ENCODE measurements around the gene RRAS.
"Not testable (repeated sequence)": the region's sequence is repeated elsewhere in the genome, so short reads cannot be mapped to it uniquely, and the experiment has no call there.

Gene RRAS

DNA sequence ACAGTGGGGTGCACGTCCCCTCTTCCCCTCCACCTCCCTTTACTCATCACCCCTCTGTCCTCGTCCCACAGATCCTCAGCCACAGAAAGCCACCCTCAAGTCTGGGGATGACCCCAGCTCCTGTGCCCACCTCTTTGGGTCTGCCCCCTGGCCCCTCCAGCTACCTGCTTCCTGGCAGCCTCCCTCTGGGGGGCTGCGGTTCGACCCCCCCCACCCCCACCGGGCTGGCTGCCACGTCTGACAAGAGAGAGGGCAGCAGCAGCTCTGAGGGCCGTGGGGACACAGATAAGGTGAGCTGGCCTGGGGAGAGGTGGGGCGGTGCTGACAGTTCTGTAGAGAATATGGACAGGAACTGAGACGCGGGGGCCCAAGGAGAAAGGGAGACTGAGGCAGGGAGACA, 14.6 kb upstream of the RRAS start:
- no peak for DNase-seq (ENCODE audit: low read depth in 2 of 2)

DNA sequence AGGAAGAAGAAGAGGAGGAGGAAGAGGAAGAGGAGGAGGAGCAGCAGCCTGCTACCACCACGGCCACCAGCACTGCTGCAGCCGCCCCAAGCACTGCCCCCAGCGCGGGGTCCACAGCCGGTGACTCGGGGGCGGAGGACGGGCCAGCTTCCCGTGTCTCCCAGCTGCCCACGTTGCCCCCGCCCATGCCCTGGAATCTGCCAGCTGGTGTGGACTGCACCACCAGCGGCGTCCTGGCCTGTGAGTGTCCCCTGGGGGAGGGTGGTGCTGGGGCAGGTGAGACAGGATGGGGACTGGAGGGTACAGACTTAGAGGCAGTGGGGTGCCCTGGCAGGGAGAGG, 13.5 kb upstream of the RRAS start:
- no peak for DNase-seq (ENCODE audit: low read depth in 2 of 2)

DNA sequence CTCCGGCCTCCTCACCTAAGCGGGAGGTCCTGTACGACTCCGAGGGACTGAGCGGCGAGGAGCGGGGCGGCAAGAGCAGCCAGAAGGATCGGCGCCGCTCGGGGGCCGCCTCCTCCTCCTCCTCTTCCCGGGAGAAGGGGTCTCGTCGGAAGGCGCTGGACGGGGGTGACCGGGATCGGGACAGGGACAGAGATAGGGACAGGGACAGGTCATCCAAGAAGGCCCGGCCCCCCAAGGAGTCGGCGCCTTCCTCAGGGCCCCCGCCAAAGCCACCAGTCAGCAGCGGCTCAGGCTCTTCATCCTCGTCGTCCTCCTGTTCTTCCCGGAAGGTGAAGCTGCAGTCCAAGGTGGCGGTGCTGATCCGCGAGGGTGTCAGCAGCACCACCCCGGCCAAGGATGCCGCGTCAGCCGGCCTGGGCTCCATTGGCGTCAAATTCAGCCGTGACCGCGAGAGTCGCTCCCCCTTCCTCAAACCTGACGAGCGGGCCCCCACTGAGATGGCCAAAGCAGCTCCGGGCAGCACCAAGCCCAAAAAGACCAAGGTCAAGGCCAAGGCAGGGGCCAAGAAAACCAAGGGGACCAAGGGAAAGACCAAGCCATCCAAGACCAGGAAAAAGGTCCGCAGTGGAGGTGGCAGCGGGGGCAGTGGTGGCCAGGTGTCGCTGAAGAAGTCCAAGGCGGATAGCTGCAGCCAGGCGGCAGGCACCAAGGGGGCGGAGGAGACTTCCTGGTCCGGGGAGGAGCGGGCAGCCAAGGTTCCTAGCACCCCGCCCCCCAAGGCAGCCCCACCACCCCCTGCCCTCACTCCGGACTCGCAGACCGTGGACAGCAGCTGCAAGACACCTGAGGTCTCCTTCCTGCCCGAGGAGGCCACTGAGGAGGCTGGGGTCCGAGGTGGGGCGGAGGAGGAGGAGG, 12.9 kb upstream of the RRAS start:
- no peak for DNase-seq (ENCODE audit: low read depth in 2 of 2)

DNA sequence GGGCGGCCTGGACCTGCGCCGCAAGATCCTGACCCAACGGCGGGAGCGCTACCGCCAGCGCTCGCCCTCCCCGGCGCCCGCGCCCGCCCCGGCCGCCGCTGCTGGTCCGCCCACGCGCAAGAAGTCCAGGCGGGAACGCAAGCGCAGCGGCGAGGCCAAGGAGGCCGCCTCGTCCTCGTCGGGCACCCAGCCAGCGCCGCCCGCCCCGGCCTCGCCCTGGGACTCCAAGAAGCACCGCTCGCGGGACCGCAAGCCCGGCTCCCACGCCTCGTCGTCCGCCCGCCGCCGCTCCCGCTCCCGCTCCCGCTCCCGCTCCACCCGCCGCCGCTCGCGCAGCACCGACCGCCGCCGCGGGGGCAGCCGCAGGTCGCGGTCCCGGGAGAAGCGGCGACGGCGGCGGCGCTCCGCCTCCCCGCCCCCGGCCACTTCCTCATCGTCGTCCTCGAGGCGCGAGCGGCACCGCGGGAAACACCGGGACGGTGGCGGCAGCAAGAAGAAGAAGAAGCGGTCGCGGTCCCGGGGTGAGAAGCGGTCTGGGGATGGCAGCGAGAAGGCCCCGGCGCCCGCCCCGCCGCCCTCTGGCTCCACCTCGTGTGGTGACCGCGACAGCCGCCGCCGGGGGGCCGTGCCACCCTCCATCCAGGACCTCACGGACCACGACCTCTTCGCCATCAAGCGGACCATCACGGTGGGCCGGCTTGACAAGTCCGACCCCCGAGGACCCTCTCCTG, 12.0 kb upstream of the RRAS start:
- no peak for DNase-seq (ENCODE audit: low read depth in 2 of 2)

DNA sequence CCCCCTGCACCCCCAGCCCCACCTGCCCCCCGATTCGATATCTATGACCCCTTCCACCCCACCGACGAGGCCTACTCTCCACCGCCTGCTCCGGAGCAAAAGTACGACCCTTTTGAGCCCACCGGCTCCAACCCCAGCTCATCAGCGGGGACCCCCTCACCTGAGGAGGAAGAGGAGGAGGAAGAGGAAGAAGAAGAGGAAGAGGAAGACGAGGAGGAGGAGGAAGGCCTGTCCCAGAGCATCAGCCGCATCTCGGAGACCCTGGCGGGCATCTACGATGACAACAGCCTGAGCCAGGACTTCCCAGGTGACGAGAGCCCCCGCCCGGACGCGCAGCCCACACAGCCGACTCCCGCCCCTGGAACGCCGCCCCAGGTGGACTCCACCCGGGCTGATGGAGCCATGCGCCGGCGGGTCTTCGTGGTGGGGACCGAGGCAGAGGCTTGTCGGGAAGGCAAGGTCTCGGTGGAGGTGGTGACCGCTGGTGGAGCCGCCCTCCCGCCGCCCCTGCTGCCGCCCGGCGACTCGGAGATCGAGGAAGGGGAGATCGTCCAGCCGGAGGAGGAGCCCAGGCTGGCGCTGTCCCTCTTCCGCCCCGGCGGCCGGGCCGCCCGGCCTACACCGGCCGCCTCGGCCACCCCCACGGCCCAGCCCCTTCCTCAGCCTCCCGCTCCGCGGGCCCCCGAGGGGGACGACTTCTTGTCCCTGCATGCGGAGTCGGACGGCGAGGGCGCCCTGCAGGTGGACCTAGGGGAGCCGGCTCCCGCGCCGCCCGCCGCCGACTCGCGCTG, 11.3 kb upstream of the RRAS start:
- no peak for DNase-seq (ENCODE audit: low read depth in 2 of 2)

DNA sequence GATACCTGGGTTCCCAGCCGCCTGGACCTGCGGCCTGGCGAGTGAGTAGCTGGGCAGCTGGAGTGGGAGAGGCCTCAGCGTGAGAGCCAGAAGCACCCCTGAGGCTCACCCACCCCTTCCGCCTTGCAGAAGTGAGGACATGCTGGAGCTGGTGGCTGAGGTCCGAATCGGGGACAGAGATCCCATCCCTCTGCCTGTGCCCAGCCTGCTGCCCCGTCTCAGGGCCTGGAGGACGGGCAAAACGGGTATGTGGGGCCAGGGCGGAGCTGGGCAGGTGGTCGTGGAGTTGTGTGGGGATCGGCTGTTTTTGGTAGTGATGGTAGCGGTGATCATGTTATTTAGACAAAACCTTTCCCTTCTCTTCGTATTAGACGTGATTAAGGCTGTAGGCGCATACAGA, 6.6 kb upstream of the RRAS start:
- DNase-seq (ENCODE audit: low read depth in 2 of 2): no peak

DNA sequence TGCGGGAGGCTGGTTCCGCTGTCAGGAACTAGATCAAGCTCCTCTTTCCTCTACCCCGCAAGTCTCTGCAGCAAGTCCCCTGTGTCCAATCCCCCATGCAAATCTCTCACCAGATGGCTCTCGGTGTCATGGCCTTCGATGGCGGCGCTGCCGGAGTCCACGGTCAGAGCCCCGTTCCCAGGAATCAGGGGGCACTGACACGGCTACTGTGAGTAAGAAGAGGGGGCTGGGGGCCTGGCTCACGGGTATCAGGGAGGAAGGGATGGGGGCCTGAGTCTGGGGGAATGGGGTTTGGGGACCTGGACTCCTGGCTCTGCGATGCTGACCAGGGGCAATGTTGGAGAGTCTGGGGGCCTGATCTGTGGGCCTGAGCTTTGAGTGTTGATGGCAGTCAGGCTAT, 6.1 kb upstream of the RRAS start:
- no peak for DNase-seq (ENCODE audit: low read depth in 2 of 2)

DNA sequence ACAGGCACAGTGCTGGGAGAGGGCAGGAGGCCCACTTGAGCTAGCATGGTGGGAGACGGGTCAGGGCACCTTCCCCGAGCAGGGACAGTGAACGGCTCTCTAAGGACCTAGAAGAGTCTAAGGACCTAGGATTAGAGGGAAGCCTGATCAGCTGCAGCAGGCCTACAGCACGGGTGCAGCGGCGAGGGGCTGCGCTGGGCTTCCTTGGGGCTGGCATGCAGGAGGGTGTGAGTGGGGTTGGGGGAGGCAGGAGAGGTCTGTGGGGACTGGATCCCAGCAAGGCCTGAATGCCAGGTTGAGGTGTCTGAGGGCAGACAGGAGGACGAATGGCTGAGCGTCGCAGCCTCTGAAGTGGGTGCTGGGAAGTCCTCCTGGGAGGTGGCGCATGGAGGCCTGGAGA, 5.6 kb upstream of the RRAS start:
- DNase-seq (ENCODE audit: low read depth in 2 of 2): no peak

DNA sequence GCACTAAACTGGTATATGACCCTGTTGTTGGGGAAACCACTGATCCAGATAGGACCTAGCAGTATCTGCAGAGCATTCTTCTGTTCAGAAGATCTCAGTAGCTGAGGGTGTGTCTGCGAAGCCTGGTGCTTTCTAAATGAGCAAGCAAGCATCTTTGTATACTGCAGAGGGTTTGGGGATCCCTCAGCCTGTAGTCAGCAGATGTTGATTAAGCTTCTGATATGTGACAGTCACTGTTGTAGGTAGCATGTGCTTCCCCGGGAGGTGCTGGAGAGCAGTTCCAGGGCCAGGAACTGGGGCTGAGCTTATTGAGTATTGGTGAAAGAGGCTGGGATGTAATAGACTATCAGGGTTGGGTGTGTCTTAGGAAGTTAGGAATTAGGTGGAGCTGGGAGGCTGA, 3.5 kb upstream of the RRAS start:
- DNase-seq (ENCODE audit: low read depth in 2 of 2): no peak

DNA sequence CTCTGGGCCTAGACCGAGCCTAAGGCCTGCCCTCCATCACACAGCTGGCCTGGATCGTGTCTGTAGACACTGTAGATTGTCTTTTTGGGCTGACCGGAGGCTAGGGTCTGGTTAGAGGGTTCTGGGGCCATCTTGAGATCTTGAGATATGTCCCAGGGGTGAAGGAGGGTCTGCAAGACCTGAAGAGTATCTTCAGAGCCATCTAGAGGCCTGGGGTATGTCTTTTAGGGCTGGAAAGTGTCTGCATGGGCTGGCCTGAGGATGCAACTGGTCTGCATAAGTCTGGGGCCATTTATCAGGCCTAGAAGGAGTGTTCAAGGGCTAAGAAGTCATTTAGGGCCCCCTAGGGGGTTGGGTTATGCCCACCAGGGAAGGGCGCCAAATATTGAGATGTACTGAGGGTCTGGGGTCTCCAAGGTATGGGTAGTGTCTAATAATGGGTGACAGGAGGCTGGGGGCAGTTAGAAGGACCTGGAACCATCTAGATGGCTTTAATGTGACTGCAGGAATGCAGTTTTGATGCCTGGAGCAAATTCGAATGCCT, 2.6 kb upstream of the RRAS start:
- DNase-seq (ENCODE audit: low read depth in 2 of 2): no peak

DNA sequence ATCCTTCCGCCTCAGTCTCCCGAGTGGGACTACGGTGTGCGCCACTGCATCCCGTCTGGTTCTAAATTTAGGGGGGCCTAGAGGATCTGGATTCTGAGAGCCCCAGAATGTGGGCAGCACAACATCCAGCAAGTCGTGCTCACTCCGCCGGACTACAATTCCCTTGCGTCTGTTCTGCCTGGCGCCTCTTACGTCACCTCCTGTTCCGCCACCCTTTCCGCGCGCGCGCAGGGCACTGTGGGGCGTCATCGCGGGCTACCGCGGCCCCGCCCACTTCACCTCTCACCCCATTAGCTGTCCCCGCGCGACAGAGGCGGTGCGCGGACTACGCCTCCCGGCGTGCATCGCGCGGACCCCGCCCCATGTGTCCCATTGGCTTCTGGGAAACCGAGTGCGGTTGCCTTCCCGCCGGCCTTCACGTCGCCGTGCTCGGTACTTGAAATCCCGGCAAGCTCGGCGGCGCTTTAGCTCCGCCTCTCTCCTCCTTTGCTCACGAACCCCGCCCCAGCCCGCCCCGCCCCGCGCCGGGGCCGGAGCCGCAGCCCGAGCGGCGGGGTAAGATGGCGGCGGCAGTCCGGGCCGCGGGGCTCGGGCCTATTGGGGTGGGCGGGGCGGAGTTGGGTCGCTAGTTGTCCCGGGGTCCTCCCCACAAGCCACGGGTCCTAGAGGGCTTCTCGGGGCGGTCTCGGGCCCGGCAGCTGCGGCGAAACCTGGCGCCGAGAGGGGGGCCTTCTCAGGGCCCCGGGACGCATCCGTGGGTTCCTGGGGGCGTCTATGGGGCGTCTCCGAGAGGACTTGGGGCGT, 1.9 kb upstream of the RRAS start, which contains the start of gene SCAF1:
Gene SCAF1 (plus strand): TSS at position 522 of the 804 bp plus-strand sequence. CDS start 2,818 bp downstream, outside the sequence.
- DNase-seq (ENCODE audit: low read depth in 2 of 2): peak; percentile 98 to 99

DNA sequence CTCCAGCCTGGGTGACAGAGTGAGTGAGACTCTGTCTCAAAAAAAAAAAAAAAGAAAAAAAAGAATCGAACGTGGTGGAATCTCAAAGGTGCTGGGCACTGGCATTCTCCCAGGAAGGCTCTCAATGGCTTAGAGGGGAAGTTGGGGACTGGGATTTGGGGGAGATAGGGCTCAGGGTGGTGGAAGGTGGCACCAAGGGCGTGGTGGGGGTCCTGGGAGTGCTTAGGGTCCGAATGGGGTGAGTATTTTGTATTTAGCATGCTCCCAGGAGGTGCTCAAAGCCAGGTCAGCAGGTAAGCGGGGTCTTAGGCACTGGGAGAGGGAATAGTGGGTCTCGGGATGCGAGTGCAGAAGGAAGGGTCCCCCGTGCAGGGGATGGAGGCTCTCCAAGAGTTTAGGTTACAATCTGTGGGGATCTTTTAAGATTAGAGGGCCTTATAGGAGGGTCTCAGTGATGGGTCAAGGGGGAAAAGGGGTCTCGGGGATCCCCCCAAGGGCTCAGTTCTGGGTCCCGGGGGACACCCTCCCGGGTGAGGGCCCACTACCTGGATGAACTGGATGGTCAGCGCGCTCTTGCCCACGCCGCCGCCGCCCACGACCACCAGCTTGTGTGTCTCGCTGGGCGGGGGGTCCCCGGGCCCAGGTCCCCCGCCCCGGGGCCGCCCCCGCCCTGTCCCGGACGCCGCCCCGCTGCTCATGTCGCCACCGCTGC, 386 bp downstream of the RRAS start:
- DNase-seq (ENCODE audit: low read depth in 2 of 2): no peak

DNA sequence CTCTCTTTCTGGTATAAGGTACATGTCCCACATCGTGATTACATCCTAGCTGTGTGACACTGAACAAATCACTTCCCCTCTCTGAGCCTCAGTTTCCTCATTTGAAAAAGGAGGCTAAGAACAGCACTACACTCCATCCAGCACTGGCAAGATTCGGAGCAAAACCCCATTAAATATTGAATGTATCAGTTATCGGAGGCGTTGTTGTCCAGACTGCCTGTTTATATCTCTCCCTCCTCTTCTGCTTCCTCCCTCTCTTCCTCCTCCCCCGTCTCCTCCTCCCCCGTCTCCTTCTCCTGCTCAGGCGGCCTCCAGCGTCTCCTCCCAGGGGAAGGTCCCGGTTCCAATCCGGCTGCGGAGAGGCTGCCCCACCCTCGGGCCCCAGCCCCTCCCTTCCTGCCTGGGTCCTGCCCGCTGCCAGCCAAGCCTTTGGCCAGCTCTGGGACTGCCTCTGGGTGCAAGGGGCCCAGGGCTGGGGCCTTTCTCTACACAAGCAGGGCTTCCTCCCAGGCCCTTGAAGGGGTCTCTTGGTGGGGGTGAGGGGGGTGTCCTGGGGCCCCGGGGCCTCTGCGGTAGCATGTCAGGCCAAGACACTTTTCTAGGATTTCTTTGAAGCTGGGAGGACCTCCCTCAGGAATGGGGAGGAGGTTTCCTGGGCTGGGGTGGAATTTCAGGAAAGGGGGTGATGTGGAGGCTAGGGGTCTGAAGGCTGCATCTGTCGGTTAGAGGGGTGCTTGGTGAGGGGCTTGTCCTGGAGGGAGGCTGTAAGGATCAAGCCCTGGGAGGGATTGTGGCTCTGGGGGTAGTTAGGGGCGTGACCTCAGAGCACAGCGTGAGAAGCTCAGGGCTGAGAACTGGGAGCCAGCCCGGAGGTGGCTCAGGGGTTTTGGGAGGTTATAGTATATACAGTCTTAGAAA, 1.9 kb downstream of the RRAS start:
- DNase-seq (ENCODE audit: low read depth in 2 of 2): no peak

DNA sequence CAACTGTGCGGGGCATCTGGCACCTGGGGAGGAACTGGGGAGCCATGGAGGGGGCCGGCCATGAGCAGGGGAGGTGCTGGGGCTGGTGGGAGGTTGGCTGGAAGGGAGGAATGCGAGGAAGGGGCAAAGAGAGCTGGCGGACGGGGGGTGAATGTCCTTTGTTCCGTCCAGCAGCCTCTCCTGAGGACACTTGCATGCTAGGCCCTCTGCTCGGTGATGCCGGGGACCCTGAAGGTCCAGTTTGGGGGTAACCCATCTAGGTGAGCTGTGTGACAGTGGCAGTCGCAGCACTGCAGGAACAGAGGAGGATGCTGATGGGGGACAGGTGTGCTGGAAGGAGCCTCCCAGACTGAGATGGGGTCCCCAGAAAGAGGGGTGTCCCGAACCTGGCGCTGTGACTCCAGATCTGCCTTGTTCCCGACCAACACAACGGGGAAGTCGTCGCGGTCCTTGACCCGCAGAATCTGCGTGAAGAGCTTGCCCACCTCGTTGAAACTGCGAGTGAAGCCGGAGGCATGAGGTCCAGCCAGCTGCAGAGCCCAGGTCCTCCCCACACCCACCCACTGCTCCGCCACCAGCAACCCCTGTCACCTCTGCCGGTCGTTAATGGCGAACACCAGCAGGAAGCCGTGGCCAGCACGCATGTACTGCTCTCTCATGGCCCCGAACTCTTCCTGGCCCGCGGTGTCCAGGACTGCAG, 3.6 kb downstream of the RRAS start:
- DNase-seq (ENCODE audit: low read depth in 2 of 2): no peak

DNA sequence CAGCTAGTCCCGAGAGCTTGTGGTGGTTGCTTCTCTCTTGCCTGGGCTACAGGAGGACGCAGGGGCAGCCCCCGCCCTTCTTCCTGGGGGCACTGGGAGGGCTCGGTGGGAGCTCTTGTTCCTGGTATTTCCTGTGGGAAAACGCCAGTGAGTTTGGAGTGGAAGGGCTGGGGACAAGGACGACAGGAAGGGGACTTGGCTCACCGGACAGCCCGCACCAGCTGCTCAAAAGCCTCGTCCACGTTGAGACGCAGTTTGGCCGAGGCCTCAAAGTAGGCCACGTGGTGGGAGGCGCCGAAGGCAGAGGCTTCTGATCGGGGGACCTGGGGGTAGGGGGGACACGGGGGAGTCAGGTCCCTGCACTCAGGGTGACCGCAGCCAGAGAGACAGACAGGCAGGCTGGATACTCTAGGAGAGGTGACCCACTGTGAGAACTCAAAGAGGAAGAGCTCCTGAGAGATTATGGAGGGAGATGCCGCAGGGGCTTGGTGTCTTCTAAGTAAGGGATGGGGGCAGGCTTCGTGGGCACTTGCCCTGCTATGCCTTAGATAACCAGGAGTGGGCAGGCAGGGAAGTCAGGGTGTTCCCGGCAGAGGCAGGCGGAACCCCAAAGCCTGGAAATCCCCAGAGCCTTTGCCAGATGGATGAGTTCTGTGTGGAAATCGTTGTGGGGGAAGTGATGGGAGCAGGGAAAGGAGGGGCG, 4.3 kb downstream of the RRAS start:
- no peak for DNase-seq (ENCODE audit: low read depth in 2 of 2)

DNA sequence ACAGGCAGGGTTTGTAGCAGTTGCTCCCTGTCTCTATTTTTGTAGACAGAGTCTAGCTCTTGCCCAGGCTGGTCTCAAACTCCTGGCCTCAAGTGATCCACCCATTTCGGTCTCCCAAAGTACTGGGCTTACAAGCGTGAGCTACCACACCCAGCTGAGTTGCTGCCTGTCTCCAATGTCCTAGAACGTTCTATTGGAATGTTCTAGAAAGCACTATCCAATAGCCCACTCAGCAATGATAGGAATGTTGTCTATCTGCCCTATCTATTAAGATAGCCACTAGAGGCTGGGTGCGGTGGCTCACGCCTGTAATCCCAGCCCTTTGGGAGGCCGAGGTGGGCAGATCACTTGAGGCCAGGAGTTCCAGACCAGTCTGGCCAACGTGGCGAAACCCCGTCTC, 6.7 kb downstream of the RRAS start:
- not testable (repeated sequence) for DNase-seq (ENCODE audit: low read depth in 2 of 2)

DNA sequence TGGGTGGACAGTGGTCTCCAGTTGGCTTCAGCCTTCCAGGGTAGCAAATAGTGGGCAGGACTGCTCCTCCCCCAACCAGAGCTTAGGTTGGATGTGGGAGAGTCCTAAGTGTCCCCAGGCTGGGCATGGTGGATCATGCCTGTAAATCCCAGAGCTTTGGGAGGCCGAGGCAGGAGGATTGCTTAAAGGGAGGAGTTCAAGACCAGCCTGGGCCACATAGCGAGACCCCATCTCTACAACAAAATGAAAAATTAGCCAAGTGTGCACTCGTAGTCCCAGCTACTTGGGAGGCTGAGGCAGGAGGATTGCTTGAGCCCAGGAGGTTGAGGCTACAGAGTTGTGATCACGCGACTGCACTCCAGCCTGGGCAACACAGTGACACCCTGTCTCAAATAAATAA, 7.4 kb downstream of the RRAS start:
- DNase-seq (ENCODE audit: low read depth in 2 of 2): no peak

DNA sequence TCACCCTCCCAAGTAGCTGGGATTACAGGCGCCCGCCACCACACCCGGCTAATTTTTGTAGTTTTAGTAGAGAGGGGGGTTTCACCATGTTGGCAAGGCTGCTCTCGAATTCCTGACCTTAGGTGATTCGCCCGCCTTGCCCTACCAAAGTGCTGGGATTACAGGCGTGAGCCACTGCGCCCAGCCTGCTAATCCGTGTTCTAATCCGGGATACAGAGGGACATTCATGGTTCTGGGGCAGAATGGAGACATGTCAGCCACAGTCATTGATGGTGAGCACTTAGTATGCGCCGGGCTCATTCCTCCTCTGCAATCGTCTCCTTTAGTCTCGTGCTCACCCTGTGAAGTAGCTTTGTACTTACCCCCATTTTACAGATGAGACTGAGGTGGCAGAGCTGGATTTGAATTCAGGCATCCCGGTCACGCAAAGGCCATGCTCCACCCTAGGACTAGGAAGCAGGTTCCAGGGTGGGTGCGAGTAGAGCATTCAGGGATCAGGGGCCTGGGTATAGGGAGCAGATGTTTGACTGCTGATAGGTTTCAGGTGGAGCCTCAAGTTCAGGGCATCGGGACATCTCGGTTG, 8.2 kb downstream of the RRAS start:
- DNase-seq (ENCODE audit: low read depth in 2 of 2): no peak
